ENCODE measurements around the gene PLXNB1. TPM values are rescaled to one million over a fixed set of nuclear protein-coding genes. Genes with fewer than 3 reads are reported as not detected.

The PLXNB1 gene
- total and polyA plus RNA-seq, 2 of the 13 experiments (the other 11 are each of a cell fraction or from before 2014, with no cell fraction given) = 86.0 to 143 TPM

GRCh38 chr3:48426401-48426909 lies 3.4 kb downstream of the PLXNB1 start (continued):
- TF ChIP-seq U2AF1 (optimal IDR thresholded peaks at IDR 0.05; ENCODE audit: low read depth, low read length) (peak; percentile 48), HNRNPL (IDR thresholded peaks at IDR 0.05; ENCODE audit: low read depth, low read length) (peak; percentile 96), IKZF1 (IDR thresholded peaks at IDR 0.05) (no peak), ZMAT3 (CRISPR knock-in tag; conservative IDR thresholded peaks at IDR 0.05) (no peak), GTF2F1 (IDR thresholded peaks at IDR 0.05; ENCODE audit: low read length) (no peak), RARA (CRISPR knock-in tag; IDR thresholded peaks at IDR 0.05) (no peak), POLR2A (IDR thresholded peaks at IDR 0.05; ENCODE audit: insufficient read depth in 1 of 2, low read depth in 2 of 2, low read length in 2 of 2) (peak in 1 of 2 experiments; percentile 26; a peak in 1 of 4 replicates), ETV6 (CRISPR knock-in tag; conservative IDR thresholded peaks at IDR 0.05) (no peak), AGO1 (IDR thresholded peaks at IDR 0.05; ENCODE audit: low read depth, low read length, poor library complexity, severe bottlenecking) (peak; percentile 67), AGO2 (optimal IDR thresholded peaks at IDR 0.05; ENCODE audit: low read depth, low read length) (peak; percentile 93), ZNF556 (CRISPR knock-in tag; IDR thresholded peaks at IDR 0.05; ENCODE audit: borderline replicate concordance) (no peak), ZNF274 (CRISPR knock-in tag; IDR thresholded peaks at IDR 0.05) (peak; percentile 15; the same call in 1 of the 2 replicates)
- TF ChIP-seq, protein P1, sequence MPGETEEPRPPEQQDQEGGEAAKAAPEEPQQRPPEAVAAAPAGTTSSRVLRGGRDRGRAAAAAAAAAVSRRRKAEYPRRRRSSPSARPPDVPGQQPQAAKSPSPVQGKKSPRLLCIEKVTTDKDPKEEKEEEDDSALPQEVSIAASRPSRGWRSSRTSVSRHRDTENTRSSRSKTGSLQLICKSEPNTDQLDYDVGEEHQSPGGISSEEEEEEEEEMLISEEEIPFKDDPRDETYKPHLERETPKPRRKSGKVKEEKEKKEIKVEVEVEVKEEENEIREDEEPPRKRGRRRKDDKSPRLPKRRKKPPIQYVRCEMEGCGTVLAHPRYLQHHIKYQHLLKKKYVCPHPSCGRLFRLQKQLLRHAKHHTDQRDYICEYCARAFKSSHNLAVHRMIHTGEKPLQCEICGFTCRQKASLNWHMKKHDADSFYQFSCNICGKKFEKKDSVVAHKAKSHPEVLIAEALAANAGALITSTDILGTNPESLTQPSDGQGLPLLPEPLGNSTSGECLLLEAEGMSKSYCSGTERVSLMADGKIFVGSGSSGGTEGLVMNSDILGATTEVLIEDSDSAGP (CRISPR knock-in tag; IDR thresholded peaks at IDR 0.05; ENCODE audit: borderline replicate concordance) = 0 out of 2 replicates have a peak, but pooled peaks have one; percentile 7

All from HepG2 (cell line).